GM20000 (cell line): ENCODE results near the gene OR2V2.
A peak's percentile ranks its signal among the peaks of the same experiment; 100 is the strongest.
"Not testable (repeated sequence)": the region's sequence is repeated elsewhere in the genome, so short reads cannot be mapped to it uniquely, and the experiment has no call there.

Source experiments
- DNase-seq: peaks from one replicate; pipeline ENCODE4 v3.0.0; 2012; ENCODE audit warnings: low spot score
- TF ChIP-seq, protein P1 (sequence below): IDR thresholded peaks from 2 replicates; pipeline ENCODE4 v1.5.1; 2012; ENCODE audit warnings: mild to moderate bottlenecking, control low read depth; ENCODE audit errors: extremely low read depth, missing control alignments

Gene OR2V2

DNA sequence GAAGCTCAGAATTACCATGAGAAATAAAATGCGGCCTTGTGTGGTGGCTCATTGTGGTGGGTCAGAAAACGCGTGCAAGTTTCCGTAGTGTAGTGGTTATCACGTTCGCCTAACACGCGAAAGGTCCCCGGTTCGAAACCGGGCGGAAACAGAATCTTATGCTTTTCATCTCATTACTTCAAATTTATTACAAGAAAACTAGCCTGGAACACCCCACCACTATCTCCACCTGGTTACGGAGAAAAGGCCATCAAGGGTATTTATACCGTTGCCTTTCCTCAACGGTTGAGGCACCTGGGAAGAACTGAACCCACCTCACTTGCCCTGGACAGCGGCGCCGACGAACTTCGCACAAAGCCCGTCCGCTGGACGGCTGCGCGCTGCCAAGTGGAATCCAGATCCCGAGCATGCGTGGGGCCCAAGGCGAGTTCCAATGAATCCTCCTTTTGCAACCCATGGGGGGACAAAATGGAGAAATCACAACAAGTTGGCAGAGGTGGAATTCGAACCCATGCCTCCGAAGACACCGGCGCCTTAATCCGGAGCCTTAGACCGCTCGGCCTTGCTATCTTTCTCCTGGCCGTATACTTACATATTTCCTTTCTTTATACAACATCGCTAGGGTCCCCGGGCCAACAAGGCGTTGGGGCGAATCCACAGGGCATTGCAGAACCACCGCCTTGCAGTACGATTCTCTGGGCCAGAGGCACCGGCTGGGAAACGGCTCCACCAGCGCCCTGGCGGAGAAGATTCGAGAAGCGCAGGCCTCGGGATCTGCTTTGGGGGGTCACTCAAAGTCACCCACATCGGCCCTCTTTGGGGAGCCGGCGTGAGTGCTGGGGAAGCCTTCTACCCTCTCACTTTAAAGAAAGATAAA is 16.9 kb downstream of the OR2V2 start:
- TF ChIP-seq, protein P1, sequence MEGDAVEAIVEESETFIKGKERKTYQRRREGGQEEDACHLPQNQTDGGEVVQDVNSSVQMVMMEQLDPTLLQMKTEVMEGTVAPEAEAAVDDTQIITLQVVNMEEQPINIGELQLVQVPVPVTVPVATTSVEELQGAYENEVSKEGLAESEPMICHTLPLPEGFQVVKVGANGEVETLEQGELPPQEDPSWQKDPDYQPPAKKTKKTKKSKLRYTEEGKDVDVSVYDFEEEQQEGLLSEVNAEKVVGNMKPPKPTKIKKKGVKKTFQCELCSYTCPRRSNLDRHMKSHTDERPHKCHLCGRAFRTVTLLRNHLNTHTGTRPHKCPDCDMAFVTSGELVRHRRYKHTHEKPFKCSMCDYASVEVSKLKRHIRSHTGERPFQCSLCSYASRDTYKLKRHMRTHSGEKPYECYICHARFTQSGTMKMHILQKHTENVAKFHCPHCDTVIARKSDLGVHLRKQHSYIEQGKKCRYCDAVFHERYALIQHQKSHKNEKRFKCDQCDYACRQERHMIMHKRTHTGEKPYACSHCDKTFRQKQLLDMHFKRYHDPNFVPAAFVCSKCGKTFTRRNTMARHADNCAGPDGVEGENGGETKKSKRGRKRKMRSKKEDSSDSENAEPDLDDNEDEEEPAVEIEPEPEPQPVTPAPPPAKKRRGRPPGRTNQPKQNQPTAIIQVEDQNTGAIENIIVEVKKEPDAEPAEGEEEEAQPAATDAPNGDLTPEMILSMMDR = no peak
- DNase-seq = no peak

DNA sequence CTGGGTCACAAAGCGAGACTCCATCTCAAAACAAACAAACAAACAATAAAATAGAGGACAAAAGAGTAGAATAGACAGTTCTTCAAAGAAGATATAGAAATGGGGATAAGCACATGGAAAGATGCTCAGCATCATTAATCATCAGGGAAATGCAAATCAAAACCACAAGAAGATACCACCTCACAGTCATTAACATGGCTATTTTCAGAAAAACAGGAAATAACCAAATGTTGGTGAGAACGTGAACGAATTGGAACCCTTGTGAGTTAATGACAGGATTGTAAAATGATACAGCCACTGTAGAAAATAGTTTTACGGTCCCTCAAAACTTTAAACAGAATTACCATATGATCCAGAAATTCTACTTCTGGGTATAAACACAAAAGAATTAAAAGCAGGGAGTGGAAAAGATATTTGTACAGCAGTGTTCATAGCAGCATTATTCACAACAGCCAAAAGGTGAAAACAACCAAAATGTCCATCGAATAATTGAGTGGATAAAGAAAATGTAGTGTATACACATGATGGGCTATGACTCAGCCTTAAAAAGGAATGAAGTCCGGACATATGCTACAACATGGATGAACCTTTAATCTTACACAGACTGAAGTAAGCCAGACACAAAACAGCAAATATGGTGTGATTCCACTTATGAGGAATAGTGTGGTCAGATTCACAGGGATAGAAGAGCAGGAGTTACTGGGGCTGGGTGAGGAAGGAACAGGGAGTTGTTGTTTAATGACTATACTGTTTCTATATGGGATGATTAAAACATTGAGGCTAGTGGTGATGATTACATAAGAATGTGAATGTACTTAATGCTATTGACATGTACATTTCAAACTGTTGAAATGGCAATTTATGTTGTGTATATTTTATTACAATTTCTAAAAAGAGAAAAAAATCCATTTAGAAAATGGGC is 19.7 kb downstream of the OR2V2 start:
- DNase-seq = no peak
- TF ChIP-seq, protein P1 = no peak

DNA sequence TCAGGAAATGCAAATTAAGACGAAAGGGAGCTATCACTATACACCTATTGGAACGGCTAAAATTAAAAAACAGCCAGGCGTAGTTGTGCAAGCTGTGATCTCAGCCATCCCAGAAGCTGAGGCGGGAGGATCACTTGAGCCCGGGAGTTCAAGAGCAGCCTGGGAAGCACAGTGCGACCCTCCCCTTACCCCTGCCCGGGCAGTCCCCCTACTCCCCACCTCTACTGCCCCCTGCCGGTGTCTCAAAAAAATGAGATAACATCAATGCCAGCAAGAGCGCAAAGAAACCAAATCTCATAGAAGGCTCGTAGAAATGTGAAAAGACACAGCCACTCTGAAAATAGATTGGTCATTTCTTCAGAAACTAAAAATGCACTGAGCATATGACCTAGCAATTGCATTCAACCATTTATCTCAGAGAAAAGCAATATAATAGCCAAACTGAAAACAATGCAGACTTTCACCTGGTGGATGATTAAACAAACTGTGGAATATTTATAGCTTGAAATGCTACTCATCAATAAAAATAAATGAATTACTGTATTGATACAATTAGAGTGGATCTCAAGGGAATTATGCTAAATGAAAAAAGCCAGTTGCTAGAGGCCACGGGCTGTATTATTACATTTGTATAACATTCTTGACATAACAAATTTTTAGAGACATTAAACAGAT is 20.6 kb downstream of the OR2V2 start:
- TF ChIP-seq, protein P1 = peak; percentile 14
- DNase-seq = no peak

DNA sequence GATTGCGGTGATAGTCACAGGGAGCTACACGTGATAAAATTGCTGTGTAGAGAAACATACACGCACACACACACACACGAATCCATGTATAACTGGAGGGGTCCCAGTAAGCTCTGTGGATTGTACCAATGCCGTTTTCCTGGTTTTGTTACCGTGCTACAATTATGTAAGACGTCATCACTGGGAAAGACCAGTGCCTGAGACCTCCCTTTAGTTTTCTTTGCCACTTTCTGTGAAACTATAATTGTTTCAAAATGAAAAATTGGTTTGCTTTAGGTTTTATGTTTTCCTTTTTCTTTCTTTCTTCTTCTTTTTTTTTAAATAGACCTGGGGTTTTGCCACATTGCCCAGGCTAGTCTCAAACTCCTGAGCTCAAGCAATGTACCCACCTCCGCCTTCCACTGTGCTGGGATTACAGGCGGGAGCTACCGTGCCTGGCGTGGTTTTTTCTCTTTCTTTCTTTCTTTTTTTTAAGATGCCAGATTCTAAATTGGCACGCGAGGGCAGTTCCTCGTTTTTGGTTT is 21.3 kb downstream of the OR2V2 start:
- no peak for DNase-seq
- TF ChIP-seq, protein P1 = no peak

DNA sequence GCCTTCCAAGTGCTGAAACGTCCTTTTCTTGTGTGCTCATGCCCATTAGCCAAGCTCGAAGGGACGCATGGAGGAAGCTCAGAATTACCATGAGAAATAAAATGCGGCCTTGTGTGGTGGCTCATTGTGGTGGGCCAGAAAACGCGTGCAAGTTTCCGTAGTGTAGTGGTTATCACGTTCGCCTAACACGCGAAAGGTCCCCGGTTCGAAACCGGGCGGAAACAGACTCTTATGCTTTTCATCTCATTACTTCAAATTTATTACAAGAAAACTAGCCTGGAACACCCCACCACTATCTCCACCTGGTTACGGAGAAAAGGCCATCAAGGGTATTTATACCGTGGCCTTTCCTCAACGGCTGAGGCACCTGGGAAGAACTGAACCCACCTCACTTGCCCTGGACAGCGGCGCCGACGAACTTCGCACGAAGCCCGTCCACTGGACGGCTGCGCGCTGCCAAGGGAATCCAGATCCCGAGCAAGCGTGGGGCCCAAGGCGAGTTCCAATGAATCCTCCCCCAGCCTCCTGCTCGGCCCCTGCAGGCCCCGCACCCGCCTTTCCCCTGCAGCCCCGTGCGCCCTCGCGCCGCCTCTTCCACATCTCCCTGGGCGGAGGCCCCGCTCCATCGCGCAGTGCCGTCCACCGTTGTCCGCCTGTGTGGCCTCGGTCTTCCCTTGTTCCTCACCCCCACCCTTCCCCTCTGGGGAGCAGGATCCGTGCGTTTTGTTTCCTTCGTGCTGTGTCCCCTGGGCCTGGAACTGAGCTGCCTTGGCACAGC is 22.3 kb downstream of the OR2V2 start:
- not testable (repeated sequence) for DNase-seq

DNA sequence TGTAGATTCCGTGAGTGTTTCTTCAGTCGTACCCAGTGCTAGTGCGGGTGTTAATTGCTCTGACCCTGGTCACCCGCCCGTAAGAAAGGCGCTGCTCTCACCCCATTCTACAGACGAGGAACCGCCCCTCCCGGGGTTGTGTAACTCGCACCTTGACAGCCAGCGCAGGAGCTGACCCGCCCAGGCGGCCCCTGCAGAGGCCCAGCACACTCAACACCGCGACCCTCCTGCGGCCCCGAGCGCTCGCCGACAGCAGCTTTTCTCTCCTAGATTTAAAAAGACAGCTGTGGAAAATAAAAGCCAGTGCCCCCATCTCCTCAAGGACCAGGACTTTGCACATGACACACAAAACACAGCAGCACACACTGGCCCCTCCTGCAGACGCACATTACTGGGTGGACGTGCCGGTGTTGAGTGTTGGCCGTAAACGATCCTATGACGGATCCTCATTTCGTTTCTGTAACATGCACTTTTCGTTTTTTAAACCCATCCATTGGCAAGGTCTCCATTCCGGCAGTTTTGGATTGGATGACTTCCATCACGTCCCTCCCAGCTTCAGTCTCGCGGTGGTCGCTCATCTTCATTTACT is 22.9 kb downstream of the OR2V2 start:
- DNase-seq = no peak
- TF ChIP-seq, protein P1 = no peak
